Adrenal gland (tissue), 5 donors: Measurements from ENCODE around the gene PRPF6.

Experiments used
- POLR2A ChIP-seq, 2 donors: fragments of 450-650 bp; IDR thresholded peaks; one replicate each; pipeline ENCODE4 v1.6.1; 2017; ENCODE audit warnings: antibody characterized with exemption in 2 of 2, mild to moderate bottlenecking in 2 of 2, moderate library complexity in 1 of 2
- TF ChIP-seq, protein P1 (sequence below), 6 experiments: fragments of 450-650 bp in 4 of 6; fragments of 200-600 bp in 2 of 6; sonication (generic) in 1 of 6; IDR thresholded peaks; 1 replicate in 5 of 6; 2 replicates in 1 of 6; pipeline versions ENCODE4 v1.5.1 to v1.8.0; 2016 to 2021; ENCODE audit warnings: antibody characterized with exemption in 6 of 6, mild to moderate bottlenecking in 2 of 6, moderate library complexity in 1 of 6
- donor health status: DM: no; HTN: no; CAD: no.

DNA sequence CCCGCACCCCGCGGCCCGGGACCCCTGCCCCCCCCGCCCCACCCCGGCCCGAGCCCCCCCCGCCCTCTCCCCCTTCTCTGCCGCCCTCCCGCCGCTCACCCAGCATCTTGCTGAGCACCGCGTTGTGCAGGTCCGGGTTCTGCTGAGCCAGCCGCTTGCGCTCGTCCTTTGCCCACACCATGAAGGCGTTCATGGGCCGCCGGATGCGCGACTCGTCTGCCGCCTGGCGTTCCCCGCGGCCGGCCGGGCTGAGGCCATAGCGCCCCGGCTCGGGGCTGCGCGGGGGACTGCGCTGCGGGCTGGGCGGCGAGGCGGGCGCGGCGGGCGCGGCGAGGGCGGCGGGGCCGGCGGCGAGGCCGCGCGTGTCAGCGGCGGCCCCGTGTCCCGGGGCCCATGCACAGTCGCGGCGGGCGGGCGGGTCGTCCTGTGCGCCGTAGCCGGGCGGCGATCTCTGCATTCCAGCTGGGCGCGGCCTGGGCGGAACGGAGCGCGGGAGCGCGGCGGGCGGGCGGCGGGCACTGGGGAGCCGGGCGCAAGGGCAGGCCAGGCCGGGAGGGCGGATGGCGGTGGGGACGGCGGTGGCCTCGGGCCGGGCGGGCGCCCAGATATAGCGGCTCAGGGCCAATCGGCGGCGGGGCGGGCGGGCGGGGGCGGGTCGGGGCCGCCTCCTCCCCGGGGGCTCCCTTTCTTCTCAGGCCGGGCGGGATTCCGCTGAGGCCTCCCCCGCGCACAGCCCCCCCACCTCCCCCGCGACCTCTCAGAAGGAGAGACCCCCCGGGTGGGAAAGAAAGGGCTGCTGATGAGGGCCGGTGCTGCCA, 68.3 kb downstream of the PRPF6 start, which contains the start of gene SOX18:
- TF ChIP-seq, protein P1, sequence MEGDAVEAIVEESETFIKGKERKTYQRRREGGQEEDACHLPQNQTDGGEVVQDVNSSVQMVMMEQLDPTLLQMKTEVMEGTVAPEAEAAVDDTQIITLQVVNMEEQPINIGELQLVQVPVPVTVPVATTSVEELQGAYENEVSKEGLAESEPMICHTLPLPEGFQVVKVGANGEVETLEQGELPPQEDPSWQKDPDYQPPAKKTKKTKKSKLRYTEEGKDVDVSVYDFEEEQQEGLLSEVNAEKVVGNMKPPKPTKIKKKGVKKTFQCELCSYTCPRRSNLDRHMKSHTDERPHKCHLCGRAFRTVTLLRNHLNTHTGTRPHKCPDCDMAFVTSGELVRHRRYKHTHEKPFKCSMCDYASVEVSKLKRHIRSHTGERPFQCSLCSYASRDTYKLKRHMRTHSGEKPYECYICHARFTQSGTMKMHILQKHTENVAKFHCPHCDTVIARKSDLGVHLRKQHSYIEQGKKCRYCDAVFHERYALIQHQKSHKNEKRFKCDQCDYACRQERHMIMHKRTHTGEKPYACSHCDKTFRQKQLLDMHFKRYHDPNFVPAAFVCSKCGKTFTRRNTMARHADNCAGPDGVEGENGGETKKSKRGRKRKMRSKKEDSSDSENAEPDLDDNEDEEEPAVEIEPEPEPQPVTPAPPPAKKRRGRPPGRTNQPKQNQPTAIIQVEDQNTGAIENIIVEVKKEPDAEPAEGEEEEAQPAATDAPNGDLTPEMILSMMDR (IDR thresholded peaks at IDR 0.05) = no peak
- peak in 1 of 2 donors; percentile 50 for TF ChIP-seq POLR2A (IDR thresholded peaks at IDR 0.05)
